H1 (cell line): ENCODE data around the gene TRIM44. TPM values are rescaled to one million over a fixed set of nuclear protein-coding genes. Genes with fewer than 3 reads are reported as not detected.

Source experiments
- GTF2F1 ChIP-seq: IDR thresholded peaks from 2 replicates; pipeline ENCODE4 v1.6.1; 2012; ENCODE audit warnings: low read depth, low read length, improper control_type of control experiment, borderline replicate concordance
- polyA plus RNA-seq, 7 experiments: library from polyadenylated mRNA; depleted of rRNA in 3 of 7; stranded (reverse) in 5 of 7; unstranded in 2 of 7; fragments of >200 nt in 5 of 7; fragments of 200-250 nt in 2 of 7; gene quantifications; 1 replicate in 5 of 7; 2 replicates in 1 of 7; 4 replicates in 1 of 7; pipeline versions ENCODE4 v1.2.1 to v1.2.3, GENCODE V29; 2011 to 2013; ENCODE audit warnings: missing spikeins in 2 of 7, mixed read lengths in 2 of 7
- total RNA-seq: library from RNA; stranded (reverse); fragmentation: NEBNext Ultra II Directional; extraction: Animal tissue kit (Norgen Biotek cat#: 25700); gene quantifications from 2 replicates; pipeline ENCODE4 v1.2.1, GENCODE V29; 2021

Gene TRIM44
- total and polyA plus RNA-seq, 2 of the 8 experiments (the other 6 are each of a cell fraction or from before 2014, with no cell fraction given), result 13.9 to 34.4 TPM

DNA sequence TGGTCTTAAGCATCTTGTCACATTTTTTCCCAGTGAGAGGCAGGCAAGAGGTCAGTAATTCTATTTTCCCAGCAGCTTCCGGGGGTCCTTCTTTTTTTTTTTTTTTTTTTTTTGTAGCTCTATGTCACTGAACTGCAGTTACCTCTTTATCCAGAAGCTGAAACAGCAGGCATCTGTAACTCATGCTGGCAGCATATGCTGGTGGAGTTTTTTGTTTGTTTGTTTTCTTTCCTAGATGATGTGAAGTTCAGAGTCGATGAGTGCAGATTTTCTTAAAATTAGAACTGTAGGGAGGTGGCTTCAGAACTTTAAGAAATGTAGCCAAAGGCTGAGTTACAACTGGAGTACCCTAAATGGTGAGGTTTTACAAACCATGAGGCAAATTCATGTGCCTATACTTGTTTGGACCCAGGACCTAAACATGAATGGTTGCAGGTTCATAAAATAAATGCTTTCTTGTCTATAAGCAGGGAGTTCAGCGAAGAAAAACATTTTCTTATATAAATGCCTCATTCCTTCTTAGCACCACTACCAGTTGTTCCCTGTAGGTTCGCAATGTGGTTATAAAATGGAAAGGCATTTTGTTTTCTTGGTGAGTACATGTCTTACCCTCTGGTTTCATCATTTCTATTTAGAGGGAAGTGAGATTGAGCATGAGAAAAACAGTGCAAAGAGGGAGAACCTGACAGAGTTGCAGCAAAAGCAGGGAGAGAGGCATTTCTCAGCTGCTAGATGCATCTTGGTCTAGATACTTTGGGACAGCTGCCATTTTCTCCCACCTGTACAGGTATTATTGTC, 84.0 kb downstream of the TRIM44 start (continued):
- TF ChIP-seq GTF2F1, result no peak
- TF ChIP-seq, all 59 proteins: peak for 0
